ENCODE data around the gene ZBTB16.

DNA sequence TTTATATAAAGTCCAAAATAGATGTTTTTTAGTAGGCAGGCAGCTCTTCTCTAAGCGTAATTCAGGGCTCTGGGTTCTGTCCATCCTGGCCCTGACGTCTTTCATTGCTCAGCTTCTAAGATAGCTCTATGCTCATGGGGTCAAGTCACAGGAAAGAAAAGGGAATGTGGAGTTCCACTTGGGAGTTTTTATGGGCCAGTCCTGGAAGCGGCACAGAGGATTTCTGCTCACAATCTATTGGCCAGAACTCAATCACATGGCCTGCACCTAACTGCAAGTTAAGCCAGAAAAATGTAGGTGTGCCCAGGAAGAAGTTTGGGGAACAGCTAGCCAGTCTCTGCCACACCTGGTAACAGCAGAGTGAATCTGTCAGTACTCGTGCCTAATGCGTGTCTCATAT lies 7.4 kb upstream of the ZBTB16 start:
- TF ChIP-seq, protein P1, sequence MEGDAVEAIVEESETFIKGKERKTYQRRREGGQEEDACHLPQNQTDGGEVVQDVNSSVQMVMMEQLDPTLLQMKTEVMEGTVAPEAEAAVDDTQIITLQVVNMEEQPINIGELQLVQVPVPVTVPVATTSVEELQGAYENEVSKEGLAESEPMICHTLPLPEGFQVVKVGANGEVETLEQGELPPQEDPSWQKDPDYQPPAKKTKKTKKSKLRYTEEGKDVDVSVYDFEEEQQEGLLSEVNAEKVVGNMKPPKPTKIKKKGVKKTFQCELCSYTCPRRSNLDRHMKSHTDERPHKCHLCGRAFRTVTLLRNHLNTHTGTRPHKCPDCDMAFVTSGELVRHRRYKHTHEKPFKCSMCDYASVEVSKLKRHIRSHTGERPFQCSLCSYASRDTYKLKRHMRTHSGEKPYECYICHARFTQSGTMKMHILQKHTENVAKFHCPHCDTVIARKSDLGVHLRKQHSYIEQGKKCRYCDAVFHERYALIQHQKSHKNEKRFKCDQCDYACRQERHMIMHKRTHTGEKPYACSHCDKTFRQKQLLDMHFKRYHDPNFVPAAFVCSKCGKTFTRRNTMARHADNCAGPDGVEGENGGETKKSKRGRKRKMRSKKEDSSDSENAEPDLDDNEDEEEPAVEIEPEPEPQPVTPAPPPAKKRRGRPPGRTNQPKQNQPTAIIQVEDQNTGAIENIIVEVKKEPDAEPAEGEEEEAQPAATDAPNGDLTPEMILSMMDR (IDR thresholded peaks at IDR 0.05 in 8 of 11, conservative IDR thresholded peaks at IDR 0.05 in 3 of 11) = no peak
- no peak for TF ChIP-seq POLR2A (IDR thresholded peaks at IDR 0.05)
- TF ChIP-seq POLR2AphosphoS5 (IDR thresholded peaks at IDR 0.05) = no peak

Measured in spleen (tissue), 7 donors.